Suprapubic skin (tissue), 4 donors: ENCODE measurements around the gene SLC34A3.

Source experiments
- CTCF ChIP-seq, 2 donors: fragments of 200-600 bp in 1 of 2; fragments of 450-650 bp in 1 of 2; sonication (generic) in 1 of 2; IDR thresholded peaks; one replicate each; pipeline ENCODE4 v1.5.1; 2016 to 2019; ENCODE audit warnings: antibody characterized with exemption in 2 of 2, mild to moderate bottlenecking in 1 of 2, moderate library complexity in 1 of 2
- EP300 ChIP-seq: sonication (generic); formaldehyde crosslinking; IDR thresholded peaks from one replicate; pipeline ENCODE4 v1.6.1; 2017; ENCODE audit warnings: antibody characterized with exemption
- POLR2A ChIP-seq, 2 donors: fragments of 450-650 bp; IDR thresholded peaks; one replicate each; pipeline ENCODE4 v1.6.1; 2017; ENCODE audit warnings: antibody characterized with exemption in 2 of 2, mild to moderate bottlenecking in 2 of 2, moderate library complexity in 2 of 2
- POLR2AphosphoS5 ChIP-seq, 3 donors: sonication (generic); formaldehyde crosslinking; IDR thresholded peaks; one replicate each; pipeline ENCODE4 v1.6.1; 2017; ENCODE audit warnings: antibody characterized with exemption in 3 of 3

GRCh38 chr9:137213160-137214060 is 17.3 kb upstream of the SLC34A3 start:
- no peak for TF ChIP-seq CTCF (IDR thresholded peaks at IDR 0.05)
- no peak for TF ChIP-seq EP300
- TF ChIP-seq POLR2AphosphoS5 (IDR thresholded peaks at IDR 0.05) = no peak
- no peak for TF ChIP-seq POLR2A (IDR thresholded peaks at IDR 0.05)
